22Rv1 (cell line): ENCODE results near the gene PIKFYVE.

Experiments
- H3K27ac ChIP-seq: fragments of 450-650 bp; 2 replicates; pipeline ENCODE4 v1.5.1; 2017
- CTCF ChIP-seq: fragments of 450-650 bp; IDR thresholded peaks from 2 replicates; pipeline ENCODE4 v1.5.1; 2017; ENCODE audit warnings: mild to moderate bottlenecking
- ZFX ChIP-seq: fragments of 450-650 bp; IDR thresholded peaks from 2 replicates; pipeline ENCODE4 v1.6.1; 2017; ENCODE audit warnings: antibody characterized with exemption, borderline replicate concordance

PIKFYVE gene

GRCh38 chr2:208311321-208311720, 45.3 kb downstream of the PIKFYVE start:
- no peak overlapping the region for H3K27ac ChIP-seq
- TF ChIP-seq CTCF, result no peak
- TF ChIP-seq ZFX, result no peak

GRCh38 chr2:208311954-208312353, 45.9 kb downstream of the PIKFYVE start:
- H3K27ac ChIP-seq, result no peak overlapping the region
- TF ChIP-seq CTCF (no peak), ZFX (no peak)

GRCh38 chr2:208315081-208315788, 49.2 kb downstream of the PIKFYVE start:
- TF ChIP-seq CTCF (no peak), ZFX (no peak)
- H3K27ac ChIP-seq, result no peak overlapping the region

GRCh38 chr2:208318127-208318526, 52.1 kb downstream of the PIKFYVE start:
- TF ChIP-seq CTCF (no peak), ZFX (no peak)

GRCh38 chr2:208319391-208319790, 53.3 kb downstream of the PIKFYVE start:
- TF ChIP-seq ZFX (no peak), CTCF (no peak)
- no peak overlapping the region for H3K27ac ChIP-seq

More at GRCh38 chr2:208318127-208318526, 52.1 kb downstream of the PIKFYVE start:
- no peak overlapping the region for H3K27ac ChIP-seq

GRCh38 chr2:208320686-208321085, 54.6 kb downstream of the PIKFYVE start:
- H3K27ac ChIP-seq, result no peak overlapping the region
- TF ChIP-seq CTCF, result no peak
- no peak for TF ChIP-seq ZFX

GRCh38 chr2:208326016-208326415, 60.0 kb downstream of the PIKFYVE start:
- TF ChIP-seq CTCF (no peak), ZFX (no peak)
- H3K27ac ChIP-seq, result no peak overlapping the region
